ENCODE data around the gene WDFY1. TPM values are rescaled to one million over a fixed set of nuclear protein-coding genes. Genes with fewer than 3 reads are reported as not detected.

The WDFY1 gene
- polyA plus RNA-seq, 12 donors, result 21.0 to 40.8 (median 33.9) TPM; not detected in 1

DNA sequence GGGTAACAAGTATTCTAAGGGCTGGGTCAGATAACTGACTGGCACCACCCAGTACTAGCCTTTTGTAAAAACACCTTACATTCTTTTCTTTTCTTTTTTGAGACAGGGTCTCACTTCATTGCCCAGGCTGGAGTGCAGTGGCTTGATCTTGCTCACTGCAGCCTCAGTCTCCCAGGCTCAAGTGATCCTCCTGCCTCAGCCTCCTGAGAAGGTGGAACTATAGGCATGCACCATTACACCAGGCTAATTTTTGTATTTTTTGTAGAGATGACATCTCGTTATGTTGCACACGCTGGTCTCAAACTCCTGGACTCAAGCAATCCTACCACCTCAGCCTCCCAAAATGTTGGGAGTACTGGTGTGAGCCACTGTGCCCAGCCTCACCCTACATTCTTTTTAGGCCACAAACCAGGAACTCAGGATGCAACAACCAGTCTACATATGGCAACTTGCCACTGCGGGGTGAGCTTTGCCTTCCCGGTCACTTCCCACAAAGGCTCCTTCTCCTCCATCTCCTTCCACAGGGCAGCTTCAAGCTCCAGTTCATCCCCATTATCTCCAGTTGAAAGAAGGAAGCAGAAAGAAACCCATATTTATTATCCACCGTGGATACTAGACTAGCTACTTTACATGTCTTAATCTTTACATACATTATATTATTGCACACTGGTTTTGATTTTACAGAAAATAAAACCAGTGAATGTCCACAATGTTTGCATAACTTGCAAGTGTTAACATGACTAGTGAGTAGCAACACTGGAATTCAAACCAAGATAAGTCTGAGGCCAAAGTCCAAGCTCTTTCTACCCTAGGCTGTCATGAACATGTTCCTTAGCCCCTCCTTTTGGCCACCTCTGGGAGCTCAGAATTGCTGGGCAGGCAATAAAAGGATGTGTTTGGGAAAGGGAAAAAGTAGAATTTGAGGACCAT, 84.1 kb downstream of the WDFY1 start:
- DNase-seq, result no peak

DNA sequence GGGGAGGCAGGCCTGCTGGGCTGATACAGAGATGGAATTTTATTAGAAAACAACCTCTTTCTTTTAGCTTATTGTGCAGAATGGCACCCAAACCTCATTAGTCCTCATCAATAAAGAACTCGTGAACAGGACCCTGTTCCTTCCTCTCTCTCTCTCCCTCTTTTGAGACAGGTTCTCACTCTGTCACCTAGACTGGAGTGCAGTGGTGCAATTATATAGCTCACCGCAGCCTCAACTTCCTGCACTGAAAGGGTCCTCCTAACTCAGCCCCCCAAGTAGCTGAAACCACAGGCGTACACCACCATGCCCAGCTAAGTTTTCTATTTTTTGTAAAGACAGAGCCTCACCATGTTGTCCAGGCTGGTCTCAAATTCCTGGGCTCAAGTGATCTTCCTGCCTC, 86.1 kb downstream of the WDFY1 start:
- DNase-seq, result no peak

DNA sequence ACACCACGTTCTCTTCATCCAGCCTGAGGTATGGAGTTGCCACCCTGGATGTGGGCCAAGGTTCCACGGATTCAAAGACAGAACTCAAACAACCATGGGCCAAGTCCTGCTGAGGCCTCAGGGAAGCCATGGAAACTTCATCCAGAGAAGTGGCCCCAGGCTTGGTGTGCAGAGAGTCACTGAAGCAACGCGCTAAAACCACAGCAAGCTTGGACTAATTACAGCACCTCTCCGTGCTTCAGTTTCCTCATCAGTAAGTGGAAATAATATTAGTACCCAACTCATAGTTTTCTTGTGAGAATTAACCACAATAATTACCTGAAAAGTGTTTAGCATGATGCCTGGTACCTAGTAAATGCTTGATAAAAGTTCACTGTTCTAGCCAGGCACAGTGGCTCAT, 88.6 kb downstream of the WDFY1 start:
- no peak for DNase-seq

DNA sequence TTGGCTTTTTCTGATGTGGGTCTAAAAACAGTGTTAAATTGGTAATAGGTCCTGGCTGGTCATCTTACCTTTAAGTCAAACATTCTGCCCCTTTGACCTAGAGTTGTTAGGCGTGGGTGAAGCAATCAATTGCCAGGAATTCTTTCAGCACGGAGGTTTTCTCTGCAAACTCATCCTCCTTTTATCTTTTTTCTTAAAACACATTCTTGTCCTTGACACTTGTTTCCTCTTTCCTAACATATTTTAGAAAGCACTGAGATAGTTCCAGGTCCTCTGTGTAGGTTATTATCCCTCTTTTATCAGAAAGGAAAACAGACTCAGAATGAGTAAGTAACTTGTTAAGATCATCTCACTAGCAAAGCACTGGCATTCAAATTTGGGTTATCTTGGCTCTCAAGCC, 89.1 kb downstream of the WDFY1 start:
- DNase-seq, result no peak

DNA sequence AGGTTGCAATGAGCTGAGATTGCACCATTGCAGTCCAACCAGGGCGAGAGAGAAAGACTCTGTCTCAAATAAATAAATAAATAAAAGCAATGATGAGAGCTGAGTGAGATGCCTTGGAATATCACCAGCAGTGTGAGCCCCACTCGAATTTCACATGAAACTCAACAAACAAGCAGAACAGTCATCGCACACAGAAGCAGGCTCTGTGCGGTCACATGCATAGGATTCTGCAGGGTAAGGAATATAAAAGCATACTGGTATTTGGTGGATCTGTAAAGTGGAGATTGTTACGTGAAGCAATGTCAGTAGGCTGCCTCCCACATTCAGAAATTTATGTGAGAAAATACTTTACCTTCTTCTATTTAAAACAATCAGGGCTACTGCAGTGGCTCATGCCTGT, 89.7 kb downstream of the WDFY1 start:
- DNase-seq, result no peak

DNA sequence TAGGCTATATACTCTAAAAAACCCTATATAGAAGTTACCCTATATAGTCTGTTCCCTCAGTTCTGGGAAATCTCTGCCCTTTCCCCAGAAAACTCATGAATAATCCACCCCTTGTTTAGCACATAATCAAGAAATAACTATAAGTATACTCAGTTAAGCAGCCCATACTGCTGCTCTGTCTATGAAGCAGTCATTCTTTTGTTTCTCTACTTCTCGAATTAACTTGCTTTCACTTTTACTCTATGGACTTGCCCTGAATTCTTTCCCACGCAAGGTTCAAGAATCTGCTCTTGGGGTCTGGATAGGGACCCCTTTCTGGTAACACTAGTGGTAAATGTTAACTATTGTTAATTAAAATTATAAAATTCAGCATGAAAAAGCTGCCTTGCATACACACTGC, 90.4 kb downstream of the WDFY1 start:
- no peak for DNase-seq

DNA sequence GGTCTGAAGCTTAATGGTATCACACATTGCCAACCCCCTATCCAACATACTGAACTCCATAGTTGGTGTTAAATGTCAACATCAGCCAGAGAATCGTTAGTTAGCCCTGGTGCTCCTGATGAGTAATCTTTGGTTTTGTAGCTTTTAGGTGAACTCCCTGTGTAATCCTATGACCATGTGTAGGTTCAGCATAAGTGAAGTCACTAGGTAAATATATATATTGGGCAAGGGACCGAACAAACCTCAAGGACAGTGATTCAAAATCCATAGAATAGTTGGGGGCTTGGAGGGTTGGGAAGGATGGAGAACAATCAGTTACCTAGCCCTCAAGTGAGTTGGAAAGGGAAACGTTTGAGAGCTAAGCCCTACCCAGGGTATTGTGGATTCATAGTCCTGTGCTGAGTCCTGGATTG, 91.7 kb downstream of the WDFY1 start:
- no peak for DNase-seq

DNA sequence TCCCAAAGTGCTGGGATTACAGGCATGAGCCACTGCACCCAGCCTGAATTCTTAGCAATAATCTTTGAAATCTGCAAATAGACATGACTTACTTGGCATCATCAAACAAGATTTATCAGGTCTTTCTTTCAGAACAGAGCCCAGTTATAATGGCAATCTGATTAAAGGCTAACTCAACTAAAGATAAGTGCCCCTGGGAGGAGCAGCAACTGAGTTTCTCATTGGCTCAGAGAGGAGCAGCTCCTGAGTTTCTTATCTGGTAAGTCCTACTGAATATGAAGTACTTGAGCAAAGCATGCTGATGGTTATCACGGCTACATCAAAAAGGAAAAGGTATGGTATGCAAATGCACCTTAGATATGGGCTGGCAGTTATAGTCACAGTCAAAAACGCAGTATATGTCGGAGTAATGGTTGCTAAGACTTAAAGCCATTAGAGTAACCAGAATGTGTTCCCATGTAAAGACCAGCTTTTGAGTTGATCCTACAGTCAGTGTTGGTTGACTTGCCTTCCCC, 92.8 kb downstream of the WDFY1 start:
- DNase-seq, result no peak

DNA sequence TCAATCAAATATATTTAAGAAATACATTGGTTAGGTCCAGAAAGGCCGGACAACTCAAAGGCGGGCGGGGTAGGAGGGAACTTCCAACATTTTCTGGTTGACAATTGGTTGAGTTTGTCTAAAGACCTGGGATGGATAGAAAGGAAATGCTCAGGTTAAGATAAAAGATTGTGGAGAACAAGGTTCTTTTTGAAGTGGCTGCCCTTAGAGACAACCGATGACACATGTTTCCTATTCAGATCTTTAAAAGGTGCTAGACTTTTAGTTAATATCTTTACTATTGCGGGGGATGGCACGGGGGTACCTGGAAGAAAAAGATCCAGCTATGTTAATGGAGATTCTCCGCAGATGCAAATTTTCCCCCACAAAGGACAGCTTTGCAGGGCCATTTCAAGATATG, 97.7 kb downstream of the WDFY1 start:
- no peak for DNase-seq

DNA sequence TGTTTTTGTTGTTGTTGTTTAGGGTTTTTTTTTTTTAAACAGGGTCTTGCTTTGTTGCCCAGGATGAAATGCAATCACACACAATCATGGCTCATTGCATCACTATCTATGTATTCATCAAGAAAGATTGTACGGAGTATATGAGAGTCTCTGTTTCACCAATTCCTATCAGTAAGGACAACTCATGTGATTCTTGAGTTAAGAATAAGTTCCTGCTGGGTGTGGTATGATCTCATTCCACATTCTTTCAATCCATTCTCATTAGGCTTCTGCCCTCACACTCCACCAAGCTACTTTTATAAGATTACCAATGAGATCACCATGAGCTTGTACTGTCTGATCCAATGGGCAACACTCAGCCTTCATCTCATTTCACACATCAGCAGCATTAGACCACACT, 98.6 kb downstream of the WDFY1 start:
- DNase-seq, result no peak

DNA sequence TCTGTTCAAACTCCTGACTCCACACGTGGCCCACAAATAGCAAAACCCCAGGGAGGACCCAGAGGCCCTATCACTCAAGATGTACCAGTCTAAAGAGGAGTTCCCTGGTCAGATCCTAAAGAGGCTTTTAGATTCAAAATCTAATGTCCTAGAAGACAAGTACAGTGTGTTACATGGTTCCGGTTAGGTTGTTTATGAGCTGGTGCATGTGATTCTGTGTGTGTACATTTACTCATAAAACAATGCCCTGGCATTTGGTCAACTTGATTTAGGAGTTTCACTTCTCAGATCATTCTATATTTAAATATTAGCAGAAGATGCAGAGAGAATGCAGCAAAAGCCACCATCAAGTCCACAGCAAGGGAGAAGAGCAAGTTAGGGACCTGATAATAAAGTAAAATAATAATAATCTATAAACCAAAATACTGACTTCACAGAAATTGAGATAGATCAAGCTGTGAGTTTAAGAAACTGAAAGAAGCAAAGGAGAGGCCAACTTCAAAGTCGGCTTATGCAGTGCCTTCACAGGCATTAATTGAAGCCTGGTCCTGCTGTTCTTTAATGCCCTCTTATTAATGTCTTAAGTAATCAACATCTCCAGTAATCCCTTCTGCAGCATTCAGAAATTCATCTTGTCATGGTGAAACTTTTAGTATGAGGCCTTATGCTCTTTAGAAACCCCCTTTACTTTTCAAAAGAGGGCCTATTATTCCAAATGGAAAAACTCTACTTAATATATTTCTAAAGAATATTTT, 103.5 kb downstream of the WDFY1 start:
- DNase-seq, result no peak

DNA sequence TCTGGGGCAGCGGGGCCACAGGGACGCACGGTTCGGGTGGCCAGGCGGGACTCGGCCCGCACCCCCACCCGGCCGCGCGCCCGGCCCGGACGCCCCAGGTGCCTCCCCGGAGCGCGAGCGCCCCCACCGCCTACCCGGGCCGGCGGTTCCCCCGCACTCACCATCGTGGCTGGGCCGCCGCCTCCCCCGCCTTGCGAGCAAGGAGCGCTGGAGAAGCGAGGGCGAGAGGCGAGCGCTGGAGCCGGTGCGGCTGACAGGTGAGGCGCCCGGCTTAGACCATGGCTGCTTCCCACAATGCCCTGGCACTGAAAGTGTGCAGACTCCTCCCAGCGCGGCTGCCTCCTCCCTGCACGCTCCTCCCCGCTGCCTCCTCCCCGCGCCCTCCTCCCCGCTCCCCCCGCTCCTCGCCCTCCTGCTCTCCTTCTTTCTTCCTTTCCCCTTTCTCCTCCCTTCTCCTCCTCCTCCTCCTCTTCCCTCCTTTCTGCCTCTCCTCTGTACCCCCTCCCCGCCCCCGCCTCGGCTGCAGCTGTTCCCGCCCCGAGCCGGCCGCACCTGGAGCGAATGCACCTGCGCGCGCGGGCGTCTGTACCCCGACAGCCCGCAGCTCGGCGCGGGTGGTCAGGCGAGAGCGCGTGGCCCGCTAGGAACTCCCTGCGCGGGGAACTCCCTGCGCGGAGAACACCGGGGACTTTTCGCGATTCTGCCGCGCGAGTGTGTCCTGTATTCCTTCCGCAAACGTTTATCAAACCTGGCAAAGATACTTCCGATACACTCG, 107.7 kb downstream of the WDFY1 start, which contains the start of gene AP1S3:
TSS of gene AP1S3 (minus strand) at position 296 of the 775 bp plus-strand sequence. CDS start at position 164, 132 bp downstream.
- DNase-seq, result peak; percentile 40

DNA sequence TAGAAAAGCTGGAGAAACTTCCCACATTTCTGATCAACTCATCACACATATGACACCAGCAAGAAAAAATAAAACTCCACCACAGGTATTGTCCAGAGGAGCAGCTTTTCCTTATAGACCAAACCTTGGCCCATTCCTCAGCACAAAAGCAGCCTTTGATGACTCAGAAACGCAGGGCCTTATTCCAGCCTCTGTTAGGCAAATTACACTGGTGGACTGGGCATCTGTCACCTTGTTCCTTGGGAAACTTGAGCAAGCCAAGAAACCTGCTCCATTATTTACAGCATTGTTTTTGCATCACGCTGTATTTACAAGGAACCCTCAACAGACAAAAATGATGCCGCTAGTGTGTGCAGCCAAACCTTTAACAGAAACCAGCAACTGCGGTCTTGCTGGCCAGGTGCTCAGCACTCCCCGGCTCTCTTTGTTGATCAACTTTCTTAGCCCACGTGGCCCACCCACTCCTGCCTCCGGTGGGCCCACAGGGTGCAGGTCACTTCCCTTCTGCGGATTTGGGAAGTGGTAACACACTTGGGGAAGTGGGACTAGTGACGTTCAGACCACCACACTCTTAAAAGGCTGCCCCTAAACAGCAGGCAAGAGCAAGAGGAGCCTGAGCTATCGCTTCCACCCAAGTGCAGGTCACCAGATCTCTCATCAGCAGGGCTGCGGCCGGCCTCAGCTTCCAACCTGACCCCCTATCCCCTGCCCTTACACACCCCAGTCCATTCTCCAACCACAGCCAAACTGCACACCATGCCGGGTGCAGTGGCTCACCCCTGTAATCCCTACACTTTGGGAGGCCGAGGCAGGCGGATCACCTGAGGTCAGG, 109.2 kb downstream of the WDFY1 start:
- no peak for DNase-seq

DNA sequence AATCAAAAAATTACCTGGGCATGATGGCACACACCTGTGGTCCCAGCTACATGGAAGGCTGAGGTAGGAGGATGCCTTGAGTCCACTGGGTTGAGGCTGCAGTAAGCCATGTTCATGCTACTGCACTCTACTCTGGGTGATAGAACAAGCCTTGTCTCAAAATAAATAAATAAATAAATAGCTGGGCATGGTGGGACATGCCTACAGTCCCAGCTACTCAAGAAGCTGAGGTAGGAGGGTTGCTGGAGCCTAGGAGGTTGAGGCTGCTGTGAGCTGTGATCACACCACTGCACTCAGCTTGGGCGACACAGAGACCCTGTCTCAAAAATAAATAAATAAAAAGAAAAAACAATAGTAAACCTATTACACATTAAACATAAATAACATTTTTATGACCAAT, 110.7 kb downstream of the WDFY1 start:
- DNase-seq, result no peak

DNA sequence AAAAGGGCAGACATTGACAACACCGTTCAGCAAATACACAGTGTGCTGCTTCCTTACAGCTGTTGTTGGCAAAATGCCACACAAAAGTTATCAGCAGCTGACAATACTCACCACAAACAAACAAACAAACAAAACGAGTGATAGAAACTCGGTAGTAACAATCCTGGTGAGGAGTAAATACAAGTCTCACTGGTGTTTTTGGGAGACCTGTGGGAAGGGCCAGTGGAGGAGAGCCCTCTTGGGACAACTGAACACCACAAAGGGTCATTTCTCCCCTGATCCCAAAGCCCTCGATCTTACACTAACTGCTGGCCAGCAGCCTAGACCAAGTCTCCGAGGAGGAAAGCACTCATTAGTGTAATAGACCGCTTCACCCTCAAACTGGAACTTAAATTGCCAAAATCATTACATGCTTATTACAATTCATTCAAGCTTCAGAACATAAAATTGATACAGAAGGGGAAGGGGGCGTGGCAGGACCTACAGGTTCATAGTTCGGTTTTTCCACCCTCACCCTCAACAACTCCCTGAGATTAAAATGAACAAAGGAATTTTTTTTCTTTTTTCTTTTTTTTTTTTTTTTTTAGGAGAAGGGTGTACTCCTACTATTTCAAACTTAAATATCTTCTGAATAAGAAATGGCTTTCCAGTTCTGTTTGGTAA, 112.8 kb downstream of the WDFY1 start:
- DNase-seq, result no peak

DNA sequence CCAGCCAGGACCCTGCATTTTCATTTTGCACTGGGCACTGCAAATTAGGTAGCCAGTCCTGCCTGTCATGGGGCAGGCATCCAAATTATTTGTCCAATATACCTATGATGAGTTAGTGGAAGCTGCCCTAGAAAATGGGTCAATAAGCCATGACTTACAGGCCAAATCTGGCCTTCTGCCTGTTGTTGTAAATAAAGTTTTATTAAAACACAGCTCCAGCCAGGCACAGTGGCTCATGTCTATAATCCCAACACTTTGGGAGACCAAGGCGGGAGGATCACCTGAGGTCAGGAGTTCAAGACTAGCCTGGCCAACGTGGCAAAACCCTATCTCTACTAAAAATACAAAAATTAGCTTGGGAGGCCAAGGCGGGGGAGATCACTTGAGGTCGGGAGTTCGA, 116.0 kb downstream of the WDFY1 start:
- no peak for DNase-seq

DNA sequence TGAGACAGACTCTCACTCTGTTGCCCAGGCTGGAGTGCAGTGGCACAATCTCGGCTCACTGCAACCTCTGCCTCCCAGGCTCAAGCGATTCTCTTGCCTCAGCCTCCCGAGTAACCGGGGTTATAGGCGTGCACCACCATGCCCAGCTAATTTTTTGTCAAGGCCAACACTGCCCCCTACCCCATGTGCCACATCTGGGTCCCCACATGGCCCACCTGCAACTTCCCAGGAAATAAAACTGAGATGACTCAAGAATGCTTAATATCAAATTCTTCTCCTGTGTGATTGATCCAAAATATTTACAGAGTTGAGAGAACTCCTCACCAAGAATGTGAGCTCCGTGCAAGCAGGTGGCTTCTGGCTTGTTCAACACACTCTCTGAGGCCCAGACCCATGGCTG, 116.8 kb downstream of the WDFY1 start:
- DNase-seq, result no peak

DNA sequence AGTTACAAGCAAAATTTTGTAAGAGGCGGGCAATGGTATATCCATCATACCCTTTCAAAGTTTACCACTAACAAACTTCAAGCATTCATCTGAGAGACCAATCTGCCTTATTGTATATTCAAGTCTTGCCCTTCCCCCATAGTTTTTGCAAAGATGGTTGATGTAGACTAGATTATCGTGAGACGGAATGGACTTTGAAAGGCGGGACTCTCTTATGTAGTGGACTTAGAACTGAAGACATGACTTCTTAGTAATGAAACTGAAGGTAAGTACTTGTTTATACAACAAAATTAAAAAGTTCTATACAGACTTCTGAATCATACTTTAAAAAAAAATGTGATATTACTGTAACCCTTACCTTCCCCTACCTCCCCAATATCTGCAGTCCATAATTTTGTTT, 118.1 kb downstream of the WDFY1 start:
- DNase-seq, result no peak

Data from muscle of arm (tissue), 12 donors.